NCI-H146 treated with DMSO at 0.1 percent for 48 hours (cell line): Measurements from ENCODE around the gene NOMO2.
"Not testable (repeated sequence)": the region's sequence is repeated elsewhere in the genome, so short reads cannot be mapped to it uniquely, and the experiment has no call there.

Experiments used
- DNase-seq: peaks from one replicate; lab custom pipeline; 2025; ENCODE audit not compliant: unreplicated experiment; lab: John Stamatoyannopoulos, UW

Gene NOMO2

DNA sequence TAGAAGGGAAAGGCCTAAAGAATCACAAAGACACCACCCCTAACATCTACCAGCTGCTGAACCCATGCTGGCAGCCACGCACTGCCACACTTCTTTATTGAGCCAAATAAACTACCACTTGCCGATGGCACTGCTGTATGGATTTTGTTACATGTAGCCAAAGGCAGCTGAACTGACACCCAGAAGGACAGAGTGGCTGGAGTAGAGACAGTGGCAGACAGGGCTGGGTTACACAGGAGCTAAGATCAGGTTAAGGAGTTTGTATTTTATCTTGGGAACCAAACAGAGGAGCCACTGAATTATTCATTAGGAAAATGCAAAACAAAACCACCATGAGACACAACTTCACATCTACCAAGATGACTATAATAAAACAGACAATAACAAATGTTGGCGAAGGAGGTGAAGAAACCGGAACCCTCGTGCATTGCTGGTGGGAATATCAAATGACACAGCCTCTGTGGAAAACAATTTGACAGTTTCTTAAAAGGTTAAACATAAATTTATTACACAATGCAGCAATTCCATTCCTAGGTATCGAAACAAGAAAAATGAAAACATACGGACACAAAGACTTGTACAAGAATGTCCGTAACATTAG lies 35.9 kb downstream of the NOMO2 start:
- DNase-seq, result not testable (repeated sequence)

DNA sequence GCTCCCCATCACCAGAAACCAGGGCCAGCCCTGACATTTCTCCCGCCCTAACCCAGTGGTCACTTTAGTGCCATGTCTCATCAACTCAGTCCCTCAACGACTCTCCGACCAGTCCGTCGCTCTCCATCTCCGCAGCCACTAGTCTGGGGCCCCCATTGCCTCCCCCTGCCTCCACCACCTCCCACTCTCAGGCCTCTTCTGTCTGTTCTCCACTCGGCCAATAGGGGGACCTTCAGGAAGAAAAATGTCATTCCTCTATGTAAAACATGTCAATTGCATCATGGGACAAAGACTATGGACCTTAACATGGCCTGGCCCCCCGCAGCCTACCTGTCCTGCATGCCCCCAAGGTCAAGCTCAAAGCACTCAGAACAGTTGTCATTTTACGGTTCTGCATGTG lies 39.3 kb downstream of the NOMO2 start:
- DNase-seq, result not testable (repeated sequence)

DNA sequence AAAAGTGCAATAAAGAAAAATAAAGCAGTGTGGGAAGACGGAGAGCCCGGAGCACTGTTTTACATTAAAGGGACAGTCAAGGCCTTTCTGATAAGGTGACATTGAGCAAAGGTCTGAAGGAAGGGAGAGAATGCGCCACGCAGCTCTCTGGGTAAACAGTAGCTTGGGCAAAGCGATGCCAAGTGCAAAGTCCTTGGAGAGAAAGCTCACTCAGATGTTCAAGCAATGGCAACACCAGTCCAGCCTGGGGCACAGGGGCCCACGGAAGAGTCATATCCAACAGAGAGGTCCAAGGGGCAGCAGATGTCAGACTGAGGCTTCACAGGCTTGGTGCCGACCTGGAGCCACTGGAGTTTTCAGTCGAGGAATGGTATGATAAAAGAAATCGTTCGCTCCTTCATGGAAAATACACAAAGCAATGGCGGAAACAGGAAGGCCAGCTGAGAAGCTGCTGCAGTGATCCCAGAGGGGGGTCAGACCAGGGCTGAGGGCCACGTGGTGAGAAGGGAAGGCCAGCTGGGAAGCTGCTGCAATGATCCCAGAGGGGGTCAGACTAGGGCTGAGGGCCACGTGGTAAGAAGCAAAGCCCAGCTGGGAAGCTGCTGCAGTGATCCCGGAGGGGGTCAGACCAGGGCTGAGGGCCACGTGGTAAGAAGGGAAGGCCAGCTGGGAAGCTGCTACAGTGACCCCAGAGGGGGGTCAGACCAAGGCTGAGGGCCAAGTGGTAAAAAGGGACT lies 40.3 kb downstream of the NOMO2 start:
- not testable (repeated sequence) for DNase-seq

DNA sequence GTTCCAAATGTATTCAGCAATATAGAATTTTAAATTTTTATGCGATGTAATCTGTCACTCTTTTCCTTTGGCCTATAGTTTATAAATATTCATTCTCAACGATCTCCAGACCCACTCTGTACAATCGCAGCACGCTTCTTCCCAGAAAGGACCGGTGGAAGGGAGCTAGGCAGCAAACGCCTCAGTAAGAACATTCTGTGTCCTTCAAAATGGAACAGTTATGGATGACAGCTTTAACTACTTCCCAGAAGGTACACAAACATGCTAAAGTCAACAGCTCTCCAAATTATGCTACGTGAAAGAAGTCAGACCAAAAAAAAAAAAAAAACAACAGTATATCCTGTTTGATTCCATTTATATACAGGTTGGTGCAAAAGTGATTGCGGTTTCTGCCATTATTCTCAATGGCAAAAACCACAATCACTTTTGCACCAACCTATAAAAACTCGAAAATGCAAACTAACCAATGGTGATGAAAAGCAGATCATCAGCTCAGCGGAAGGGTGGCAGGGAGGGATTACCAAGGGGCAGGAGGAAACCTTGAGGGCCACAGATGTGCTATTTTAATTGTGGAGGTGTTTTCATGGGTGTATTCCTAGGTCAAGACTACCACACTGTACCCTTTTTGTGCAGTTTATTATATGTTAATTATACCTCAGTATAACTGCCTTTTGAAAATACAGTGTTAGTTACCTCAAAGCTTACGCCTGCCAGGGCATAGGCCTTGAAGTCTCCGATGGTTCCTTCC lies 43.2 kb downstream of the NOMO2 start:
- not testable (repeated sequence) for DNase-seq

DNA sequence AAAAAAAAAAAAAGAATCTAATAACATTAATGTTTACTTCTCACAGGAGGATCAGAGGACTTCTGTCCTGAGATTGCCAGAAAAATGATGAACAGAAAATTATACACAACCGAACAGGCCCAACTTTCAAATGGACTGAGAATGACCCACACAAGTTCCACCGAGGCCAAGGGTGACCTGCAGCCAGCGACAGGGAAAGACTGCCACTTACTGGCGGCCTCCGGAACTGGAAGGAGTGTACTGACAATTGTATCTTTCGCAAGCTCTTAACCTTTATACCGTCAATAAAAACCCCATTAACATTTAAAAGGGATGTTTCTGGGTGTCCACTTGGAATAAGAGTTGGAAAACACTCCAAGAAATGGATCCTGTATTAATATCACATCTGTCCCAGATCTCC lies 63.5 kb downstream of the NOMO2 start:
- DNase-seq, result not testable (repeated sequence)

DNA sequence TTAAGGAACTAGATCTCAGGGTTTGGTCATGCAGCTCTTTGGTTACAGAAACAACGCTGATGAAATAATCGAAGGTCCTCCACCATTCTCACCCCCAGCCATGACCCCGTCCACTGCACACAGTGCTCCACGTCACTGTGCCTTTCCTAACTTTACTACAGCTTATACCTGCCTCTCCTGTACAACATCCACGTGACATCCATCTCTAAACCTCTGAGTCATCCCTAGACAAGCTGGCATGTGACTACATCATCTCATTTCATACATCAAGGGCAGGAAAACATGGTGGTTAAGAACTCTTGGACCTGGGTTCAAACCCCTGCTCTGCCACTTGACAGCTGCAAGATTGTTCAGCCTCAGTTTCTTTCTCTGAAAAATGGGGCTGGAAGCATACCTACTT lies 64.9 kb downstream of the NOMO2 start:
- DNase-seq, result not testable (repeated sequence)

DNA sequence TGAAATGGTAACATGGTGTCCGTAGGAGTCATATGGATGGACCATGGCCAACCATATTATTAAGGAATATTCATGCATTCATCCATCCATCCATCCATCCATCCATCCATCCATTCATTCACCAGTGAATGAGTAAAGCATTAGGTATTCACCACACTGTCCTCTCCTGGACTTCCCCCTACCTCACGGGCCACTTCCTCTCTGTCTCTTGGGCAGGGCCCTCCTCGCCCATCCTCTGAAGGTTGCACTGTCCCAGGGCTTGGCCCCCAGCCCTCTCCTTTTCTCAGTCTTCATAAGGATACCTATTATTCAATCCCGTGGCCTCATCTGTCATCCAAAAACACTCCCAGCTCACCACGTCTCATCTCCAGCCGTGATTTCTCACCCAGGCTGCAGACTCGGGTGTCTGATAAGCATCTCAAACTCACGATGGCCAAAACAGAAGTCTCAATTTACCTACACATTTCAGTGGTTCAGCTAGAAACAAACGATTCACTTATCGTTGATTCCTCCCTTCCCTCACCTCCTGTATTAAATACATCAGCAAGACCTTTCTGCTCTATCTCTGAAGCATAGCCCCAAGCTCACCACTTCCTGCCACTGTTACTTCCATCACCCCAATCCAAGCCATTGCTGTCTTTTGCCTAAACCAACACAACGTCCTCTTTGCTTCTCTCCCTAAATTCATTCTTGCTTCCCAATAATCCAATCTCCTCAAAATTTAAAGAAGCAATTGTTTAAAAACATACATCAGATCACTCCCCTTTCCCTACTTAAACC lies 69.6 kb downstream of the NOMO2 start:
- DNase-seq, result not testable (repeated sequence)

DNA sequence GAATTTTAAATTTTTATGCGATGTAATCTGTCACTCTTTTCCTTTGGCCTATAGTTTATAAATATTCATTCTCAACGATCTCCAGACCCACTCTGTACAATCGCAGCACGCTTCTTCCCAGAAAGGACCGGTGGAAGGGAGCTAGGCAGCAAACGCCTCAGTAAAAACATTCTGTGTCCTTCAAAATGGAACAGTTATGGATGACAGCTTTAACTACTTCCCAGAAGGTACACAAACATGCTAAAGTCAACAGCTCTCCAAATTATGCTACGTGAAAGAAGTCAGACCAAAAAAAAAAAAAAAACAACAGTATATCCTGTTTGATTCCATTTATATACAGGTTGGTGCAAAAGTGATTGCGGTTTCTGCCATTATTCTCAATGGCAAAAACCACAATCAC lies 125.9 kb downstream of the NOMO2 start:
- not testable (repeated sequence) for DNase-seq

DNA sequence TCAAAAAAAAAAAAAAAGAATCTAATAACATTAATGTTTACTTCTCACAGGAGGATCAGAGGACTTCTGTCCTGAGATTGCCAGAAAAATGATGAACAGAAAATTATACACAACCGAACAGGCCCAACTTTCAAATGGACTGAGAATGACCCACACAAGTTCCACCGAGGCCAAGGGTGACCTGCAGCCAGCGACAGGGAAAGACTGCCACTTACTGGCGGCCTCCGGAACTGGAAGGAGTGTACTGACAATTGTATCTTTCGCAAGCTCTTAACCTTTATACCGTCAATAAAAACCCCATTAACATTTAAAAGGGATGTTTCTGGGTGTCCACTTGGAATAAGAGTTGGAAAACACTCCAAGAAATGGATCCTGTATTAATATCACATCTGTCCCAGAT lies 146.1 kb downstream of the NOMO2 start:
- DNase-seq, result not testable (repeated sequence)

DNA sequence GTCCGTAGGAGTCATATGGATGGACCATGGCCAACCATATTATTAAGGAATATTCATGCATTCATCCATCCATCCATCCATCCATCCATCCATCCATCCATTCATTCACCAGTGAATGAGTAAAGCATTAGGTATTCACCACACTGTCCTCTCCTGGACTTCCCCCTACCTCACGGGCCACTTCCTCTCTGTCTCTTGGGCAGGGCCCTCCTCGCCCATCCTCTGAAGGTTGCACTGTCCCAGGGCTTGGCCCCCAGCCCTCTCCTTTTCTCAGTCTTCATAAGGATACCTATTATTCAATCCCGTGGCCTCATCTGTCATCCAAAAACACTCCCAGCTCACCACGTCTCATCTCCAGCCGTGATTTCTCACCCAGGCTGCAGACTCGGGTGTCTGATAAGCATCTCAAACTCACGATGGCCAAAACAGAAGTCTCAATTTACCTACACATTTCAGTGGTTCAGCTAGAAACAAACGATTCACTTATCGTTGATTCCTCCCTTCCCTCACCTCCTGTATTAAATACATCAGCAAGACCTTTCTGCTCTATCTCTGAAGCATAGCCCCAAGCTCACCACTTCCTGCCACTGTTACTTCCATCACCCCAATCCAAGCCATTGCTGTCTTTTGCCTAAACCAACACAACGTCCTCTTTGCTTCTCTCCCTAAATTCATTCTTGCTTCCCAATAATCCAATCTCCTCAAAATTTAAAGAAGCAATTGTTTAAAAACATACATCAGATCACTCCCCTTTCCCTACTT lies 152.2 kb downstream of the NOMO2 start:
- not testable (repeated sequence) for DNase-seq

DNA sequence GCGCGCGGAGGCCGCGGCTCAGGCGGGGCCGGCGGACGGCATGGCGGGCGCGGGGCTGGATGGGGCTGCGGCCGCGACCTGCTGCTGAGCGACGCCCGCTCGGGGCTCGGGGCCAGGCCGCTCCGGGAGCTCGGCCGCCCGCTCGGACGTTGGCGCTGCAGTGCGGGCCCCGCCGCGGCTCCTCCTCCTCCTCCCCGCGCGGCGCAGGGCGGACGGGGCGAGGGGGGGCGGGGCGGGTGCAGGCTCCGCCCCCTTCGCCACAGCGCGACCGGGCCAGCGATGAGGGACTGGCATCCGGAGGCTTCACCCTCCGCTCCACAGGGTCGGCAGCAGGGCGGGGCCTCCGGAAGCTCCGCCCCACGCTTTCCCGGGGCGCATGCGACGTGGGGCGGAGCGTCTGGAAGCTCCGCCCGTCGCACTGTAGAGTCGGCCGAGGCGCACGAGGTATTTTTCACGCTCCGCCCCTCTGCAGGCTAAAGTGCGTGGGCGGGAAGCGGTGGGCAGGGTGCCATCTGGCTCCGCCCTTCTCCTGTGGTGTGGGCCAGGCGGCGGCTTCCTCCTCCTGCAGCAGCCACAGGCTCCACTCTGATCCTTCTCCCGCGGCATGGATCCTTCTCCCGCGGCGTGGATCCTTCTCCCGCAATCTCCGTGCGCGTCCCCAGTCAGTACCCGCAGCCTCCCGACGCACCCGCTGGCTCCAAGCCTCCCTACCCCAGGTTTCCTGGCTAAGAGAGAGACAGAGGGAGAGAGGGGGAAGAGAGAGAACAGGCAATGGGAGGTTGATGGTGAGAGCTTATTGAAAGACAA lies 159.8 kb downstream of the NOMO2 start:
- DNase-seq, result not testable (repeated sequence)

DNA sequence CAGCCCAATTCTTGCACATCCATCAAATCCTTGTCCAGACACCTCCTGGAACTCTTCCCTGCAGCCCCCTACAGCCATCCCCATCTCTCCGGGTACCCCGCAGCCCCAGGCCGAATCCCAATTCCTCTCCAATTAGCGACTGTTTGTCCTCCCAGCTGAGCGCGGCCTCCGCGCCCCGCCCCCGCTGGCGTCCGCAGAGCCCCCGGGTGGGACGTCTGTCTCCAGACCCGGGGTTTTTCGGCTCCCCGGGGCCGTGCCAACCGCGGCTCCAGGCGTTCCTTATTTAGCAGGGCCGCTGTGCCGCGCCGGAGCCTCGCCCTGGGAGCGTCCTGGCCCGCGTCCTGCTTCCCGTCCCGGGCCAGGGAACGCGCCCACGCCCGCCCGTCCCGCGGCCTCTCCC lies 160.7 kb downstream of the NOMO2 start:
- not testable (repeated sequence) for DNase-seq

DNA sequence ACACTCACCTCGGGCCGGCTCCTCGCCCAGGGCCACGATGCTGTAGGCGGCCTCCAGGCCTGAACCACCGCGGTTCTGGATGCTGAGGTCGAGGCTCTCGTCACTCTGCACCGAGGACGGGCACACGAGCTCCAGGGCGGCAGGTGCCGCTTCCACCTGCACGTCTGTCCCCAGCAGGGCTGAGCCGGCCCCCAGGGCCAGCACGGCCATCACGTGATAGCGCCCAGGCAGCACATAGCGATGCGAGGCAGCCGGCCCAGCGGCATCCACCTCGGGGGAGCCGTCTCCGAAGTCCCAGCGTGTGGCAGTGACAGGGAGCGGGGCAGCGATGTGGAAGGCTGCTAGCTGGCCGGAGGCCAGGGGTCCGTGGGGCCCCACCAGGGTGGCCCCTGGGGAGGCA lies 167.5 kb downstream of the NOMO2 start:
- DNase-seq, result not testable (repeated sequence)

DNA sequence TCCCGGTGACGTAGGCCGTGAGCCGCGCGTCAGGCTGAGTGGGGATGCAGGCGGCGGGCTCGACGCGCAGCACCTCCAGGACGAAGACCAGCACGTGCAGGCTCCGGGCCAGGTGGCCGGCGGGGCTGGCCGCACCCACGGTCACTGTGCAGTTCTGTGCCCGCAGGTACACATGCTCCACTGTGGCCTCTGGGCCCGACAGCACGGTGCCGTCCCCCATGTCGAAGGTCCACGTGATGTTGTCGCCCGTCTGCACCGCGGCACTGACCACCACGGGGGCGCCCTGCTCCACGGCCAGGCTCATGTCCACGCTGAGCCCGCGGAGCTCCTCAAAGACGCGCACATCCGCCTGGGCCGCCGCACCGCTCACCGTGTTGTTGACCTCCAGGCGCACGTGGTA lies 174.1 kb downstream of the NOMO2 start:
- not testable (repeated sequence) for DNase-seq

DNA sequence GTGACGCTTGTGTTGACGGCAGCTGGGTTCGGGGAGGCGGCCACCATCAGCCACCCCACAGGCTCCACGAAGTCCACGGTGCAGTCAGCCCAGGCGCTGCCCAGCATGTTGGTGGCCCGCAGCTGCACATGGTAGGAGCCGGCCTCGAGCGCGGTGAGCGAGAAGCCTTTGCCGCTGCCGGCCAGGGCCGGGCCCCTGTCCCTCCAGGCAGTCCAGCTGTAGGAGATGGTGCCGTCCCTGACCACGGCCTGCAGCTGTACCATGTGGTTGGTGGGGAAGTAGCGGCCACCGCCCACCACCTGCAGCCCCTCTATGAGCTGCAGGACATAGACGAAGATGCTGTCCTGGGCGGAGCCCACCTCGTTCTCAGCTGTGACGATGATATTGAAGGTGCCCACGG lies 175.4 kb downstream of the NOMO2 start:
- not testable (repeated sequence) for DNase-seq

DNA sequence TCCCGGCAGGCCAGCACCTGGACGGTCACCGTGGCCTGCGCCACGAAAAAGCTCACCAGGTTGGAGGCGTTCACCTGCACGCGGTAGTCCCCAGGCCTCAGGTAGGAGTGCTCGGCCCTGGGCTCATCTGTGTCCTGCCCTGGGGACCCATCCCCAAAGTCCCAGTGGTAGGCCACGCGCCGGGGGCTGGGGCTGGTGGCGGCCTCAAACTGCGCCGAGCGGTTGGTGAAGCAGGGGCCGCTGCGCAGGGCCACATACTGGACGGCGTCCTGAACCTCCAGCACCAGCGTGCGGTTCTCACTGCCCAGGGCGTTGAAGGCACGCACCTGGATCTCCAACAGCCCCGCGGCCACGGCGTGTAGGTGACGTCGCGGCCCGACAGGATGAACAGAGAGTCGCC lies 176.6 kb downstream of the NOMO2 start:
- DNase-seq, result not testable (repeated sequence)

DNA sequence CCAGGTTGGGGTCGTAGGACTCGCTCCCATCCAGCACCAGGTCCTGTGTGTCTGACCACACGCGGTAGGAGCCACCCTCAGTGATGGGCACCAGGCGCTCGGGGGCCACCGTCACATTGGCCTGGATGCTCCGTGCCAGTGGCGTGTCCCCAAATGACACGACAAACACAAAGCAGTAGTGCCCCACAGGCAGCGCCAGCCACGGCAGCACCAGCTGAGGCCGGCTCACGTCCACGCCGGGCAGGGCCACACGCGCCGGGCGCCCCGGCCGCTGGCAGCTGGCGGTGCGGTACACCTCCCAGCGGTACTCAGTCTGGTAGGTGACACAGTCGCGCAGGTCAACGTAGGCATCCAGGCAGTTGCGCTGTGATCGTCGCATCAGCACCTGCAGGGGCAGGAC lies 177.0 kb downstream of the NOMO2 start:
- DNase-seq, result not testable (repeated sequence)

DNA sequence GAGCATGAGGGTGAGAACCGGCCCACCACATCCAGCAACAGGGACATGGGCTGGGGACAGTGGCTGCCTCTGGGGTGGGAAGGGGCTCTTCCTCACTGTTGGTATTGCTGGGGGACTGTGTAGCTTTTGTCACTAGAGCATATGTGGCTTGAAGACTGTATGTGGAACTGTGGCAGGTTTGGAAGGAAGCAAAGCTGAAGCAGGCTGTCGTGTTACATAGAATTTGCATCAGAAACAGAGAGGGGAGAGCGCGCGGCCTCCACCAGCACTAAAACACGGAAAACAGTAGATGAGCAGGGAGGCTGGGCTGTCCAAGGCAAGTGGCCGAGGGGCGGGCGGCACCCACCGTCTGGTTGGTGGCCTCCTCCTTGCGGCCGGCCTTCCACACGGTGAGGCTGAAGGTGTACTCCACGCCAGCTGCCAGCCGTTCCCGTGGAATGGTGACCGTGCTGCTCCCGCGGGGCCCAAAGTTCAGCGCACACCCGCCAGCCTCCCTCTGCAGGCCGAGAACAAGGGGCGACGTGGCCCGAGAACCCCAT lies 177.7 kb downstream of the NOMO2 start:
- DNase-seq, result not testable (repeated sequence)

DNA sequence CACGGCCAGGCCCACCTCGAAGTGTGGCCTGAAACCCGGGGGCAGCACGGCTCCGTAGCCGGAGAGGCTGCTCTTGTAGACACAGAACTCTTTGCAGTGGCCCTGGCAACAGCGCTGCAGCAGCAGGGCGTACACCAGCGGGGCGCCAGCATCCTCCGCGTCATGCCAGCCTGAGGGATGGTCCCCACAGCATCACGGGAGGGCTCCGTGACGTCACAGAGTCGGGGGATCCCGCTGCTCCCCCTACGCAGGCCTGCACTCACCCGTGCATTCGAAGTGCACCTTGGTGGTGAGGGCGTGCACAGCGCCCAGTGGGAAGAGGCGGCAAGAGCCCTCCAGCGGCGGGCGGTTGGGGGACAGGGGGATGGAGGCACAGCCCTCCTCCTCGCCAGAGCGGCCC lies 179.2 kb downstream of the NOMO2 start:
- DNase-seq, result not testable (repeated sequence)
